AG04450 (cell line): ENCODE results near the gene PELI2. TPM values are rescaled to one million over a fixed set of nuclear protein-coding genes. Genes with fewer than 3 reads are reported as not detected.

Source experiments
- CTCF ChIA-PET: fragments of 300-600, 350-600 bp; formaldehyde crosslinking; extraction: SDS; loops from one replicate; lab custom pipeline; 2022; ENCODE audit warnings: antibody characterized with exemption, inconsistent platforms; lab: Charles Lee
- POLR2A ChIA-PET: fragments of 350-600 bp; formaldehyde crosslinking; extraction: SDS; loops from one replicate; lab custom pipeline; 2021; ENCODE audit warnings: antibody characterized with exemption, inconsistent platforms; lab: Yijun Ruan, JAX
- DNase-seq: peaks from one replicate; pipeline ENCODE4 v3.0.0-alpha.2; 2011; ENCODE audit warnings: low read depth, low spot score
- H3K27ac ChIP-seq: one replicate; pipeline ENCODE4 v1.5.1; 2012; ENCODE audit warnings: low read depth, low read length, control low read depth
- H3K27me3 ChIP-seq: one replicate; pipeline ENCODE4 v1.6.0; 2012; ENCODE audit warnings: low read length; ENCODE audit not compliant: control insufficient read depth, insufficient read depth
- H3K4me3 ChIP-seq: 2 replicates; pipeline ENCODE4 v1.5.1; 2011; ENCODE audit warnings: mild to moderate bottlenecking, low read depth, low read length, control low read depth
- H3K9me3 ChIP-seq: 2 replicates; pipeline ENCODE4 v1.5.1; 2012; ENCODE audit warnings: low read length; ENCODE audit not compliant: control insufficient read depth, insufficient read depth
- CTCF ChIP-seq: IDR thresholded peaks from 2 replicates; pipeline ENCODE4 v1.5.1; 2011; ENCODE audit warnings: low read depth, low read length, control low read depth, inconsistent platforms
- polyA plus RNA-seq: library from polyadenylated mRNA; depleted of rRNA; stranded (reverse); fragments of >200 nt; gene quantifications from 2 replicates; pipeline ENCODE4 v1.2.3, GENCODE V29; 2011

The PELI2 gene
- polyA plus RNA-seq, 1 experiment: 25.7 TPM

- H3K27ac ChIP-seq: no peak overlapping the region
- no peak overlapping the region for H3K4me3 ChIP-seq
- no peak for DNase-seq
- H3K9me3 ChIP-seq: no peaks in the 10 kb centered on the region
- CTCF ChIA-PET: interaction anchor here (0.8 kb wide), 1 partner anchor 340 kb away, joined by 3 read pairs; no protein-coding TSS in a partner anchor
- no peak for TF ChIP-seq CTCF
- POLR2A ChIA-PET: no interaction called here
- peaks cover 10% of the 10 kb centered on the region for H3K27me3 ChIP-seq
Observed at GRCh38 chr14:56082880-56083279, 35.3 kb upstream of the PELI2 start.

- DNase-seq: no peak
- Histone ChIP-seq H3K27ac (no peak overlapping the region), H3K27me3 (peaks cover 15% of the 10 kb centered on the region), H3K9me3 (no peaks in the 10 kb centered on the region), H3K4me3 (no peak overlapping the region)
- ChIA-PET POLR2A (no interaction called here), CTCF (no interaction called here)
- no peak for TF ChIP-seq CTCF
Observed at GRCh38 chr14:56085471-56085870, 32.7 kb upstream of the PELI2 start.

- ChIA-PET CTCF (interaction anchor here (1.2 kb wide), 1 partner anchor 25 kb away, joined by 3 read pairs; no protein-coding TSS in a partner anchor), POLR2A (no interaction called here)
- DNase-seq: no peak
Observed at GRCh38 chr14:56087671-56088471, 30.3 kb upstream of the PELI2 start.

GRCh38 chr14:56088941-56089340 lies 29.3 kb upstream of the PELI2 start:
- Histone ChIP-seq H3K27me3 (peaks cover 15% of the 10 kb centered on the region), H3K4me3 (no peak overlapping the region), H3K27ac (no peak overlapping the region), H3K9me3 (no peaks in the 10 kb centered on the region)
- DNase-seq: no peak
- ChIA-PET CTCF (interaction anchor here (0.6 kb wide), 1 partner anchor 642 kb away, joined by 3 read pairs; no protein-coding TSS in a partner anchor), POLR2A (no interaction called here)
- no peak for TF ChIP-seq CTCF

More at GRCh38 chr14:56087671-56088471, 30.3 kb upstream of the PELI2 start:
- H3K4me3 ChIP-seq: no peak overlapping the region
- H3K9me3 ChIP-seq: no peaks in the 10 kb centered on the region
- H3K27ac ChIP-seq: no peak overlapping the region
- H3K27me3 ChIP-seq: peaks cover 15% of the 10 kb centered on the region
- TF ChIP-seq CTCF: no peak

GRCh38 chr14:56092763-56093162 lies 25.4 kb upstream of the PELI2 start:
- no peak for TF ChIP-seq CTCF
- Histone ChIP-seq H3K9me3 (no peaks in the 10 kb centered on the region), H3K27me3 (peaks cover 16% of the 10 kb centered on the region), H3K4me3 (no peak overlapping the region), H3K27ac (no peak overlapping the region)
- no peak for DNase-seq
- ChIA-PET CTCF (interaction anchor here (2.2 kb wide), 1 partner anchor 382 kb away, joined by 5 read pairs; no protein-coding TSS in a partner anchor), POLR2A (no interaction called here)
